Nucleus accumbens (tissue), 56 donors: ENCODE measurements around the gene ARHGEF3.
"Not testable (repeated sequence)": the region's sequence is repeated elsewhere in the genome, so short reads cannot be mapped to it uniquely, and the experiment has no call there.

Source experiments
- DNase-seq, 56 donors: peaks; one replicate each; lab custom pipeline; 2025; lab: John Stamatoyannopoulos, UW

Gene ARHGEF3

DNA sequence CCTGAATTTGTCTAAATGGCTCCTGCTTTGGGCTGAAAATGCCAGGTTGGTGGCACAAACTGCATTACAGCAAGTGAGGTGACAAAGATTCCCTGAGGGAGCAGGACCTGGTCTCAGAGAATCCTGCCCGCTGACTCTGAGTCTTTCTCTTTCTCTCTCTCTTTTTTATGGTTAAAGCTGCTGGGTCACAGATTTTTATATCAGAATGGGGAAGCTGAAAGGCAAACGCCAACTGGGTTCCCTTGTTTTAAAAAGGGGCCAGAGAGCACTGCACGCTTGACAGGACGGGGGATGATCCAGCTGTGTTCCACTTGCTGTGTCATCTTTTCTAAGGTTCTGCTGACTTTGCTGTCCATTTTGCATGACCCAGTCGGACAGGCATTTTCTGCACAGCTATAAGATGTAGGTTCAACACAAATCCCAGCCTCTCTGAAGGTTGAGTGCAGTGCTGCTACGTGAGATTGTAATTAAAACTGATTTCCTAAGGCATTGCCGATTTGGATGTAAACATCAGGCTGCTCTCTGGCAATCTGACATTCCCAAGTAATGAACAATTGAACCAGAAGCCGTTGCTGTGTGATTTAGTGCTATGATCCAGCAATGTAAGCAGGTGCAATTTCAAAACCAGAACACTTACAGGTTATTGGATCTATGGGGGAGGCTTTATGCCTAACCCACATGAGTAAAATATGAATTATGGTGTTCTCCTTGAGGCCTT is 25.8 kb downstream of the ARHGEF3 start:
- DNase-seq: peak in 7 of 56 donors; percentile 9 to 63 (median 34)

DNA sequence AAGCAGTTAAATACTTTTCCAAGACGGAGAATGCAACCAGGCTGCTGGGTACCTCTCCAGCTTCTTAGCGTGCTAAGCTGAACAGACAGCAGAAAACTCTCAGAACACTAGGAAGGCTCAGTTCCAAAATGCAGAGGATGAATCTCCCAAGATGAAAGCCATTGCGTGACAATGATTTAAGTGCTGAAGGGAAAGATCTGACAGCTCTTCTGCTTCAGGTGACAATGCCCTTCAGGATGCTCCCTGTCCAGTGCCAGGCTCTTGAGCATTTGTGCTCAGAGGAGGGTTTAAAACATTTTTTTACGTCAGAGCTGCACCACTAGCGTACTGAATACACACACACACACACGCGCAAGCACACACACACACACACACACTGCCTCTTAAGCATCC is 26.3 kb downstream of the ARHGEF3 start:
- peak in 2 of 56 donors; percentile 5 to 47 for DNase-seq

- DNase-seq: no peak
Measured at GRCh38 chr3:56773986-56774385, 27.8 kb downstream of the ARHGEF3 start.

DNA sequence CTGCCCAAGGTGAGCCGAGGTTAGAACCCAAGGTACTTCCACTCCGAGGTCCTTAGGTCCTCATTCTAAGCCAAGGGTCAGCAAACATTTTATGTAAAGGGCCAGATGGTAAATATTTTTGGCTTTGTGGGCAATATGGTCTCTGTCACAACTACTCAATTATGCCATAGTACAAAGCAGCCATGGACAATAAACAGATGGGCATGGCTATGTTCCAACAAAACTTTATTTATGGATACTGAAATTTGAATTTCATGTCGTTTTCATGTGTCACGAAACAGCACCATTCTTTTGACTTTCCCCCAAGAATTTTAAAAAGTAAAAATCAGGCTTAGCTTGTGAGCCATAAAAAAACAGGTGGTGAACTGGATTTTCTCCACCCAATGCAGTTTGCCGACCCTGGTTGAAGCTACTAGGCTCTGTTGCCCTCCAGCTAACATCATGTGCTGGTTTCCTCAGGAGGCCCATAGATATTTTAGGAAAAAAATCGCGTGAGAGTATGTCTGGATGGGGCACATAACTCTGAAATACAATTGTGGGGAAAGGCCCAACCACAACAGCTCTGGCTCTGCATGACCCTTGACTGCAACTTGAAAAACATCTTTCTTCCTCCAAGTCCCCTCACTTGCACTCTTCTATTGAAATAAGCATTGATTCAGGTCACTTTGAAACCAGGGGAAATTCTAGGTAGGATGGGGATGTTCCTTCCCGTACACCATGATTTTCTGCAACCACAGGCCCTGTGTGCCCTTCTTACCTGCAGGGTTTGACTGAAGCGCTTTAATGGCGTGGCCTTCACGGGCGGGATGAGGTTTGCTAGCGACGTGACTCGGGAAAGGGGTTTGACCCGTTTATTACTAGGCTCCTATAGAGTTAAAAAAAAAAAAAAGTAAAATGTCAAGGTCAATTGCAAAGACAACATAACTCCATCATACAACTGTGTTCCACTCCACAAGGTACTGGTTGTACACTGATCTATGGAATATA is 28.5 kb downstream of the ARHGEF3 start:
- no peak for DNase-seq

DNA sequence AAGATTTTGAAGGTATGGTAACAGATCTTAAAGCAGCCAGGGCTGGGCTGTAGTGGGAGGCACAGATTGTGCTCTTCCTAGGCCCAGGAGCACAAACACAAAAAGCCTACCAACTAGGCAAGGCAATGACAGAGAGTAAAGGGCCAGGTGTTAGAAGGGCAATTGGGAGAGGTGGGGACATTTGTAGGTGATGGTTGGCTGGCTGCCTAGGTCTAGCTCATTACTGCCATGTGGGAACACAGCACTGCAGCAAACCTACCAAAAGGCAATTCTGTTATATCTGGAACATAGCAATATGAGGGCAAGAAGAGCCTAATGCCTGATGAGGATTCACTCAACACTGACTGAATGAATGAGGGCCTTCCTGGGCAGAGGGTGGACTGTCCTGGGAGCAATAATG is 30.4 kb downstream of the ARHGEF3 start:
- DNase-seq: no peak

DNA sequence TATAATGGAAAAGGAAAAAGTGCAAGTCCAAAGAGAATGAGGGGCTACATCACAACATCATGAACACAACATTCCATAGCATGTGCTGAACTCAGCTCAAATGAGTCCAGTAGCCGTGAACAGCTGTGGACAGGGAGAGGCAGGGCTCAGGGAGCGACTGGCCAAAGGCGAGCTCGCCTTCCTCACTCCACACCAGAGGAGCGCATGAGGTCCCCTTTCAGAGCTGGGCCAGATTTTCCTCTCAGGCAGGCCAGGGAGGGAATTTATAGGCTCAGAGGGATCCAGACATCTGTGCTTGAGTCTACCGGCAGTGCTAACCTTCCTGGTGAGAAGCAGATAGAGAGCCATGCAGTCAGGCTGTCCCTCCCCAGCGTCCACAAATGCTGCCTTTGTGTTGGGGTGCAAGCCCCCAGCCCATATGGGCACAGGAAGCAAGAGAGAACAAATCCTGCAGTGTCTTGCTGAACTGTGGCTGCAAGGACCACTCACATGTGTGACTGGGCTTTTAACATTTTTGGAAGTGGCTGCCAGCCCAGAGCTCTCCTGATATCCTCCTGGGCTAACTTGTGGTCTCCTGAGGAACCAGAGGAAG is 32.5 kb downstream of the ARHGEF3 start:
- peak in 6 of 56 donors; percentile 5 to 20 (median 10) for DNase-seq

DNA sequence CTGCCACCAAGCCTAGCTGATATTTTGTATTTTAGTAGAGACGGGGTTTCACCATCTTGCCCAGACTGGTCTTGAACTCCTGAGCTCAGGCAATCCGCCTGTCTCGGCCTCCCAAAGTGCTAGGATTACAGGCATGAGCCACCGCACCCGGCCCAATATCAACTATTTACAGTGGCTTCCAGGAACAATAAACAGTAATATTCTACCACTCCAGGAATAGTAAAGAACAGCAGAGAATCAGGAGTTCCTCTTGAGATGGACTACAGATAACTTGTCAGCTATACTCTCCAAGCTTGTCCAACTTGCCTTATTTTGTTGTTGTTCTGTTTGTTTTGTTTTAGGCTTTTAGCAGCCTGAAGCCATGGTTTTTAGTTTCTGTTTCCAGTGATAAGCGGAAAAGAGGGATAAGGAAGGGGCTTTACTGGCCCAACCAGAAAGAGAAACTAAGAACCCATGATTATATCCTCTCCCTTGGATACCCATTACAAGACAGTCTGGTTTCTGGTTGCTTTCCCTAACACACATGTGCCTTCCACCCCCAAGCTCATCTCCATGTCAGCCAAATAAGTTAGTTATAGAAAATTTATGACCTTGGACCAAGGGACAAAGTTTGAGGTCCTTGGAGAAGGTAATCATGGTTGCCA is 36.7 kb downstream of the ARHGEF3 start:
- DNase-seq: no peak

DNA sequence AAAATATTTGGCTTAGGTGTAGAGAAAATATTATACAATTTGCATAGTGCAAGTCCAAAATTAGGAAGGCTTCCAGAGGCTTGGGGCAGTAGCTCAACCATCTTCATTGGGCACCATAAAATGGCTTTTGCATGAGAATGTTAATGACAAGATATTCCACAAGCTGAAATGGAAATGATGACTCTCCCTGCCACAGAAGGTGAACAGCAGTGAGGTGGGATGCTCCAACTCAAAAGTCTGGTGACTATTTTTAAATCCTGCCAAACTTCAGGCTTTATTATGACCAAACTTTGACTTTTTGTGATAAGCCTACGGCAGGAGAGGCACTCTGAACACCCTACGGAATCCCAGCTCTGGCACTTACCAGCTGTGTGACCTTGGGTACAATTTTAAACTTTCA is 37.6 kb downstream of the ARHGEF3 start:
- no peak for DNase-seq

- no peak for DNase-seq
Measured at GRCh38 chr3:56763233-56763632, 38.5 kb downstream of the ARHGEF3 start.

- no peak for DNase-seq
Measured at GRCh38 chr3:56762718-56763117, 39.0 kb downstream of the ARHGEF3 start.

DNA sequence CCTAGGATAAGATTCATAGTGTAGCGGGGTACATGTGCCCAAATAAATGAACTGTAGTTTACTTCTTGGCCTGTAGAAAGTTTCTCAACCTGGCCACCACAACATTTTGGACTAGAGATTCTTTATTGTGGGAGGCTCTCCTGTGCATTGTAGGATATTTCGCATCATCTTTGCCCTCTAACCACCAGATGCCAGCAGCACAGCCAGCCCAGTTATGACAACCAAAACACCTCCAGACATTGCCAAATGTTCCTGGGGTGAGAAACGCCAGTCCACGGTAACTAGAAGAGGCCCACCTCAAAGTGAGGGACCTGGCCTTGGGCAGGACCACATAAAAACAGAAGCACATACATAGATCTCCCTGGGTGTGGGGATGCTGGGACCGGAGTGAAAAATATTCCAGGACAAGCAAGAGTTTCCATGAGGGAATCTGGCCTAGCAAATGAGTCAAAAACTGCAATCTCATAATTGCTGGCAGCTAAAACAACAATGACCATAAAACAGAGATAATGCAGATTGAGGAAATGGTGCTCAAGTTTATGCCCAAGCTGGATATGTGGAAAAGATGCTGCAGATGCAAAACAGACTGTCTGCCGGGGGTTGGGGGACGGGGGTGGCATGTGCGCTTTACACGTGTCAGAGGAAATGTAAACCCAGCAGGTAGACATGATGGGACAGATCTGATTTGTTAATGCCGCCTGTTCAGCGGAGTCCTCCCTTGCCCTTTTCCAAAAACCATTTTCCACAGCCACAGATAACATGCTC is 39.7 kb downstream of the ARHGEF3 start:
- DNase-seq: no peak

- DNase-seq: no peak
Measured at GRCh38 chr3:56761023-56761422, 40.7 kb downstream of the ARHGEF3 start.

DNA sequence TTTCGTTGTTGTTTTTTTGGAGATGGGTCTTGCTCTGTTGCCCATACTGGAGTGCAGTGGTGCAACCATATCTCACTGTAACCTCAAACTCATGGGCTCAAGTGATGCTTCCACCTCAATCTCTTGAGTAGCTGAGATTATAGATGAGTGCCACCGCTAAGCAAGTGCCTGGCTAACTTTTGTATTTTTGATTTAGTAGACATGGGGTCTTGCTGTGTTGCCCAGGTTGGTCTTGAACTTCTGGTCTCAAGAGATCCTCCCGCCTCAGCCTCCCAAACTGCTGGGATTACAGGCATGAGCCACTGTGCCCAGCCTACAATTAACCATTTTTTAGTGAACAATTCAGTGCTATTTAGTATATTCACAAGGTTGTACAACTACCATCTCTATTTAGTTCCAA is 42.2 kb downstream of the ARHGEF3 start:
- DNase-seq: no peak

DNA sequence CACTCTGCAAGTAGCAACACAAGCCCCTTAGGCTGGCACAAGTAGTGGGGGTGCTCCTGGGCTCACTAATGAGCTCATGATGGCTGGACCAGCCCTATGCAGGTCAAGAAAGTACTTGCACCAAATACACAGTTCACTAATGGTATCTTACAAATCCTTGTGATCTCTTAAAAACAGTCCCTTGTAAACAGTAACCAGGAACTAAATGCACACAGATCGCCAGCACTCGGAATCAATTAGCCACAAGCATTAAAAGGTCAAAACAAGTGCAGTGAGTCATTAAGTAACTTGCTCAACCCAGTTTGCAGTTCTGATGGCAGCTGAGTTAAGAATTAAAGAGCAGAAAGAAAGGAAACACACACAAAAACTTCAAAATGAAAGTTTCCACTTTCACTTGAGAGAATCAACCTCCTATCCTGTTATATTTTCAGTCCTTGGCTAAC is 43.2 kb downstream of the ARHGEF3 start:
- no peak for DNase-seq

GRCh38 chr3:56758042-56758441 is 43.7 kb downstream of the ARHGEF3 start:
- DNase-seq: not testable (repeated sequence)

DNA sequence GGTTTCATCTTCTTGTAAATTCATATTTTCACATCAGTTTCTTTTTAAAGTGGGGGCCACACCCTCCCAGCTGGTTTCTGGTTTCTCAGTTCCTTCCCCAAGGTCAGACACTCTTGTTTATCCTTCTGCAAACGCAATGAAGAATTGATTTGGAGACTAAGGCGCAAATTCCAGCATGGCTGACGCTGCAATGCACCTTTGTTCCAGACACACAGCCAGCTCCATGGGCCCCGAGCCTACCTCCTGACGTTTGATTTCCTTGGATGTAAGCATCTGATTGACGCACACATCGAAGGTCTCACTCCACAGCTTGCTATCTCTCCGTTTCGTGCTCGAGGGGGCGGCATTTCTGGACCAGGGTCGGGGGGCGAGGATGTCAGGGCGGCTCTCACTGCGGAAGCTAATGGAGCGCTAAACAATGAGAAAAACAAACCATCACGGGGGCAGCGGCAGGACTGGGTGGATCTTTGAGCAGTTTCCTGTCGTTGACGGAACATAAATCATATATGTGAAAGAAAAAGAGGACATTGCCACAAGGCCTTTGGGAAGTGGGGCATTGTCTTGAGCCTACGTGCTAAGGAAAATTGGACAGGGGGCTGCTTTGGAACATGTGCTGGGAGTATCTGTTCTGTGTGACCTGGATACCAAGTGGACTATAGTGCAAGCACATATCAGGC is 46.9 kb downstream of the ARHGEF3 start:
- DNase-seq: no peak

GRCh38 chr3:56753206-56753820 is 48.4 kb downstream of the ARHGEF3 start:
- DNase-seq: no peak

GRCh38 chr3:56751056-56751707 is 50.6 kb downstream of the ARHGEF3 start:
- DNase-seq: no peak
